NCI-H748 (cell line): ENCODE results near the gene AOC3.

ENCODE experiments used
- DNase-seq: peaks from one replicate; lab custom pipeline; 2025; ENCODE audit not compliant: unreplicated experiment; lab: John Stamatoyannopoulos, UW

The AOC3 gene, protein sequence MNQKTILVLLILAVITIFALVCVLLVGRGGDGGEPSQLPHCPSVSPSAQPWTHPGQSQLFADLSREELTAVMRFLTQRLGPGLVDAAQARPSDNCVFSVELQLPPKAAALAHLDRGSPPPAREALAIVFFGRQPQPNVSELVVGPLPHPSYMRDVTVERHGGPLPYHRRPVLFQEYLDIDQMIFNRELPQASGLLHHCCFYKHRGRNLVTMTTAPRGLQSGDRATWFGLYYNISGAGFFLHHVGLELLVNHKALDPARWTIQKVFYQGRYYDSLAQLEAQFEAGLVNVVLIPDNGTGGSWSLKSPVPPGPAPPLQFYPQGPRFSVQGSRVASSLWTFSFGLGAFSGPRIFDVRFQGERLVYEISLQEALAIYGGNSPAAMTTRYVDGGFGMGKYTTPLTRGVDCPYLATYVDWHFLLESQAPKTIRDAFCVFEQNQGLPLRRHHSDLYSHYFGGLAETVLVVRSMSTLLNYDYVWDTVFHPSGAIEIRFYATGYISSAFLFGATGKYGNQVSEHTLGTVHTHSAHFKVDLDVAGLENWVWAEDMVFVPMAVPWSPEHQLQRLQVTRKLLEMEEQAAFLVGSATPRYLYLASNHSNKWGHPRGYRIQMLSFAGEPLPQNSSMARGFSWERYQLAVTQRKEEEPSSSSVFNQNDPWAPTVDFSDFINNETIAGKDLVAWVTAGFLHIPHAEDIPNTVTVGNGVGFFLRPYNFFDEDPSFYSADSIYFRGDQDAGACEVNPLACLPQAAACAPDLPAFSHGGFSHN

DNA sequence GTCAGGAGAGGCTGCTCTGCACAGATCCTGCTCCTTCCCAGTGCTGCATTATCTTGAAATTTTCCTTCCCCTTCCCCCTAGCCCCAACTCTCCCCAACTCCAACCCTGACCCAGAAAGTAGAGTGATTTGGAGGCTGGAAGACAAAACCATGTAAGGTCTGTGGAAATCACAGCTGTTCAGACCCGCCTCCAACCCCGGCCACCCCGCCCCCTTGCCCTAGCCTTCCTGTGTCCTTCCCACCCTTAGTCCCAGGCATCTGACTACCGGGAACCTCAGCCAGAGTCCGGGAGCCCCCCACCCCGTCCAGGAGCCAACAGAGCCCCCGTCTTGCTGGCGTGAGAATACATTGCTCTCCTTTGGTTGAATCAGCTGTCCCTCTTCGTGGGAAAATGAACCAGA is at the start of gene AOC3:
AOC3 (plus strand) TSS at position 246 of the 400 bp plus-strand sequence; CDS start at position 391, 145 bp downstream.
- no peak for DNase-seq

DNA sequence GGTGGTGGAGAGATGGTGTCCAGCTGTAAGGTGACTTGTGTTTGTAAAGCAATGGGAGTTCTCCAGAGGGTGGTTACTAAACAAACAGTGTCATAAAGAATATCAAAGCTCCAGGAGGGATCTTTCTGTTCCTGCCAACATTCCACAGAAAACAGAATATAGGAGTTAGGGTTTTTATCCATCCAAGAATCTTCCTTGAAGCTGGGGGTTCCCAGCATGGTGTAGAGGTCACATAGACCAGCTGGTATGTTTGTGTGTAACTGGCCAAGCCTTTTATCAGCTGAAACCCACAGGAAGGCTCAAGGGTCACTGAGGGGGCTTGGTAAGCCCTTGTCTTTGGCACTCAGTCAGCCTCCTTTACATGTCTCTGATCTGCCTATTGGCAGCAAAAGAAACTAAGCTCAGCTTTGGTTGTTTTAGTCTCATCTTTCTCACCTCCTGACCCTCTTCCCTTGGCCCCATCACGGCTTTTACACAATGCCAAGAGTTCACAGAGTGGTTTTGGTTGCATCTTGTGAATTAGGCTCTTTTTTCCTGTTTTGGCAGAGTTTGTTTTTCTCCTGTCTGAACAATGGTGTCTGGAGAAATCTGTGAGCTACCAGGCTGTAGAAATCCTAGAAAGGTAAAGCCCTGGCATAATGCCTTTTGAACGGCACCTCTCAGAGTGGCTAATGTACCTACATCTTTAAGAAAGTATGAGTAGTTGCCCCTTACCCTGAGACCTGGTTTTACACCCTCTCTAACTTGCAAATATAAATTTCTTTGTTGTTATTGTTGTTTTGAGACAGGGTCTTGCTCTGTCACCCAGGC is 47.7 kb upstream of the AOC3 start:
- no peak for DNase-seq

DNA sequence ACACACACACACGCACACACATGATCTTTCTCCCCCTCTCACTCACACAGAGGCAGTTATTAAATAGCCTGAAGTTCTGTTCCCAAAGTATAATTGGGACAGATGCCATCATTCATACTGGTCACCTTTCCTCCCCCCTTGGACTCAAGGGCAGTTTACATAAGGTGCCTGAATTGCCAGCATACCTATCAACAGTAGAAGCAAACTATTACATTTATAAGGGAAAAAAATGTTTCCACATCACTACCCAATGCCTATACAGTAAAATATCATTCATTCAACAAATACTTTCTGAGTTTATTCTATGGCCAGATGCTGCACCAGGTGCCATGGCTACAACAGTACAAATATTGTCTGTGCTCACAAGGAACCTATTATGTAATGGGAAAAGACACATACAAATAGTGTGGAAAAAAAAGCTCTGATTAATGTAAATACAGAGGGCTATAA is 46.1 kb upstream of the AOC3 start:
- DNase-seq: peak; percentile 59

DNA sequence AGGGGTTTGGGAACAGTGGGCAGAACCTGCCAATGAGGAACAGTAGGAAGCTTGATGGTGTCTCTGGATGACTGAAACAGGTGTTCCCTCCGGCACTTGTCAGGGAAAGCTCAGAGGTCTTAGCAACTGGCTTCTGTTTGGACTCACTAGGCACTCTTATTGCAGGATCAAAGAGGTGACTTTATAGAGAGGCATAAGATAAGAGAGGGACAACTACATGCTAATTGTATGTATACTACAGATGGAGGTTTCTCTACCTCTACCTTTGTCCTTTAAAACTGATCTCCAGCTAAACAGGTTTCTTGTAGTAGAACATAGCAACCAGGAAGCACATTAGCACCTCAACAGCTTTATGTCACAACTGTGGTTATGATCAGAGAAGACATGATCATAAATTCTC is 44.8 kb upstream of the AOC3 start:
- no peak for DNase-seq

DNA sequence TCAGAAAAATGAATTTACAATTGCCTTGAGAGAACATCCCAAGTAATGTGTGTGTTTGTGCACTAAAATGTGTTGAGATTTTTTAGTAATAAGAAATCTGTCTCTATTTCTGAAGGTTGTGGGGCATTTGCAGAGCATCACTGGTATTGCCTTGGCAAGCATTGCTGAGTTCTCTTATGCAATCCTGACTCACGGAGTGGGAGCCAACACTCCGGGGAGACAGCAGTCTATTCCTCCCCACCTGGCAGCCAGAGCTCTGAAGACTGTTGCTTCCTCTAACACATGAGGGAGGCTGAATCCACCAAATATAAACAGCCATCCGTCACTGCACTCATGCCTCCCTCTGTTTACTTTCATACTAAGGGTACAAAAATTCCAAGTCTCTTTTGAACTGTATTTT is 41.7 kb upstream of the AOC3 start:
- DNase-seq: no peak

DNA sequence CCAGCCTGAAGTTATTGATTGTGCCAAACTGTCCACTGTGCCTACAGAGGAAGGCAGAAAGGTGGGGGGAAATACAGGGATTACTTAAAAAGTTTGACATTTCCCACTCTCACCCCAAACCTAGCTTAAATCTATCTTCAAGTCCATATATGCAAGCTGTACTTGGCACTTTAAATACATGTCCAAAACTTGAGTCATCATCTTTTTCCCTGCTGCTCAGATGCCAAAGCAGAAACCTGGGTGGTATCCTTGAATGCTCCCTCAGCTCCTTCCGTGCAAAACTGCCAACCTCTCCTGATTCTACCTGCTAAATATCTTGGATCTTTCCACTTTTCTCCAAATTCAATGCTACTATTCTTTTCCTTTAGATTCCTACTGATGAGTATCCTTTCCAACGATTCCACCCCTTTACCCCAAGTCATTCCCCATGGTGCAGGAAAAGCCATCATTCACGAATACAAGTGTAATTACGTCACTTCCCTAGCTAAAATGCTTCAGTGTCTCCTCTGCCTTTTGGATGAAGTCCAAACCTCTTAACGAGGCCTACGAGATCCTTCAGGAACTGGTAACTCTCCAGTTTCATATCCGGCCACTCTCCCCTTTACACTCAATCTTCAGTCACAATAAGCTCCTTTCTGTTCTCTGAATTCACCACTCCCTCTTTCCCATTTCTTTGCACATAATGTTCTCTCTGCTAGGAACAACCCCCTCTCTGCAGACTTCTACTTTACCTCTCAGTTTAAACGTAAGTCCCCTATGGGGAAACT is 36.2 kb upstream of the AOC3 start:
- no peak for DNase-seq

DNA sequence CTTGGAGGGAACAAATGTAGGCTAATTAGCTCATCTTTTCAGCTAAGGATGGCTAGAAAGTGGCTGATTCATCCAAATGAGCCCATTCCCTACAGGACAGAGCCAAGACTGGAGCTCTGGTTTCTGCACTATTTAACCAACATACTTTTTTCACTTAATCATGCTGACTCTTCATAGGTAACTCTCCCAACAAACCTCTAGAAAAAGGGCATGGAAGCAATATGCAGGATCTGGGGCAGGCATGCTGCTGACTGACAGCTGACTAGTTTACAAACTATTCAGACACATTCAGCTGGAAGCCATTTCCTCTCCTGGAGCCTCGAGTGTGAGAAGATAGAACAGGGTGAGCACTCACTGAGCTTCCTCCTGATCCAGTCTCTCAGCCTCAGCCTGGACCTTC is 33.1 kb upstream of the AOC3 start:
- no peak for DNase-seq

DNA sequence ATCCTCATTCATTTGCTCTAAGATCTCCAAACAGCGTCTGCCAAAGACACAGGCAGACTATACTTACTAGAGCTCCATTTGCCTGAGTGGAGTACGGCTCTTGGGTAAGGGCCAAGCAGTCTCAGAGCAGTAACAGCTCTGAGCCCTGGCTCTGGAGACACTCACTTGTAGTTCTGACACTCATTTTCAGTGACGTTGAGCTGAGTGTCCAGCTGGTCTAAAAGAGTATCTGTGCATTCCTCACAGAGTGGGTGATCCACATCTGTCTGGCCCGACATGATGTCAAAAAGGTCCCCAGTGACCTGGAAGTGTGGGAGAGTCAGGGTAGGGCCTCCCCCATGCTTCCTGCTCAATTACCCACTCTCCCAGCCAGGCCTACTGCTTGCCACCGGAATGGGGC is 32.6 kb upstream of the AOC3 start:
- no peak for DNase-seq

DNA sequence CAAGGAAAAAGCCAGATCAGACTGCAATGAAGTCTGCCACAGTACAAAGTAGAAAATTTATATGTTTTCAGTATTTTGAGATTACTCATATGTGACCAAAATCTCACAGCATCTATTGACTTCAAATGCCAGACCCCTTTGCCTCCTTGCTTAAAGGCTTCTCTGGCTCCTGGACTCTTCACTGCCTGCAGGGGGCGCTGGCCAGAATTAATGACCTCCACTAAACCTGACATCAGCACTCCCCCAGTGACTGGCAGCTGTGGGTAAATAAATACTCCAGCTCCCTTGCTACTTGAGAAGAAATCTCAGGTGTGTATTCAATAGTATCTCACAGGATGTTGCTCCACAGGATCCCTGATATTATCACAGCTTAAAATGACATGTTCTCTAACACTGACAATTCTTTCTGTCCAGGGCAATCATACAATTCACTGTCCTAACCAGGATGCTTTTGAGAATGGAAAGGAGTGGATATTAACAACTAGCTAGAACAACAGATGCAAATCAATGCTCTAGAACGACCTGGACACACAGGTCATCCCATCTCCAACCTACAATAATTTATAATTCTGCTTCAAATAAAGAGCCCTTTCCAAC is 31.0 kb upstream of the AOC3 start:
- DNase-seq: peak; percentile 79

DNA sequence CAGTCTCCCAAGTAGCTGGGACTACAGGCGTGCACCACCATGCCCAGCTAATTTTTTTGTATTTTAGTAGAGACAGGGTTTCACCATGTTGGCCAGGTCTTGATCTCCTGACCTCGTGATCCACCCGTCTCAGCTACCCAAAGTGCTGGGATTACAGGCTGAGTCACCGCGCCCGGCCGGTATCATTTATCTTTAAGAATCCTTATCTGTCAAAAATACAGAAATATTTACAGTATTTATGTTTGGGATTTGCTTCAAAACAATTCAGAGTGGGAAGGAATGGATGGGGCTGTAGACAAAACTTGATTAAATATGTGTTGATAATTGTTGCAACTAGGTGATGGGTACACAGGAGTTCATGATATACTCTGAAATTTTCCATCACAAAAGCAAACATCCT is 29.8 kb upstream of the AOC3 start:
- no peak for DNase-seq

DNA sequence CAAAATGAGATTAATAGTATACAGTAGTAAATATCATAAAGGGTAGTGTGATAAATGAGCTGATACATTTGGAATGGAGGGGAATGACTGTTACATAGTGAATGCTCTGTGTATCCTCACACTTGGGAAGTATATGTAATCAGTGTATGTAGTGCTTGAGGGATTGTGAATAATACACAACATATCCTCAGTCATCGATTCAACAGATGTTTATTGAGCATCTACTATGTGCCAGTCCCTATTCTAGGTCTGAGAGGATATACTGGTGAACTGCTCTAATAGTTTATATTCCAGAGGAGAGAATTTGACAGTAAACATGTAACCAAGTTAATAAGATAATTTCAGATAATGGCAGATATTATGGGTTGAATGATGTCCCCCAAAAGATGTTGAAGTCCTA is 23.5 kb upstream of the AOC3 start:
- no peak for DNase-seq

DNA sequence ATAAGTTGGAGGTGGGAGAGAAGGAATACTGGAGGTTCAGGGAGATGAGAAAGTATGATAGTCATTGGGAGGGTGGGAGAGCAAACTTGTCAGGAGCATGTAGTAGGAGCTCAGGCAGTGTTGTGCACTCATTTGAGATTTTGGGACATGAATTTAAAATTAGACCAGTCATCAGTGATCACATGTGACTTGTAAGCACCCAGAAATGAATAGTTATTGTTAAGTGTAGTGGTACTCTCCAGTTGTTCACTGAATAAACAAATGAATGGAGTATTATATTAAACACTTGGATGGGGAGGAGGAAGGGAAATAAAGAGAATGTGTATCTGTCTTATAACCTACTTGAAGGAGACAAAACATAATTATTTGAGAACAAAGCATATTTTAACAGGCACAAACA is 20.0 kb upstream of the AOC3 start:
- DNase-seq: no peak

DNA sequence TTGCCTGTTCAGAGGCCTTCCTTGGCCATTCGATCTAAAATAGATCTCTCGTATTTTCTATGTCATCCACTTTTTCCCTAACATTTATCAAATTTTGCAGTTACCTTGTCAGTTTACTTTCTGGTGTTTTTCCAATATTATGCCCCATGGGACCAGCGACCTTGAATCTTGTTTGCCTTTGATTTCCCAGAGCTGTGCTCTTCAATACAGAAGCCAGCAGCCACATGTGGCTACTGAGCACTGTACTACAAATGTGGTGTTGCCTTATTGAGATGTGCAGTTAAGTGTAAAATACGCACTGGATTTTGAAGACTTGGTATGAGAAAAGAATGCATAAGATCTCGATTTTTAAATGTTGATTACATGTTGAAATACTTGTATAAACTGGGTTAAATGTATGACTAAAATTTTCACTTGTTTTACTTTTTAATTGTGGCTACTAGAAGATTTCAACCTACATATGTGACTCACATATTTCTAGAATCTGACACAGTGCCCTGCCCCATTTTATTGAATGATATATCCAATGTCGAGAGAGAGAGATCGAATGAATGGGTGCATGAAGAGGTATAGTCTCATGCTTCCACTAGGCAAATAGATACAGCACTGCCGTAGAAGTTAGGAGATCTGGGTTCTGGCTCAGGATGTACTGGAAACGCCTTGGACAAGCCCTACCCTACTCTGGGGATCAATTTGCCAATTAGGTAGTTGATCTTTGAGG is 18.6 kb upstream of the AOC3 start:
- peak; percentile 57 for DNase-seq

DNA sequence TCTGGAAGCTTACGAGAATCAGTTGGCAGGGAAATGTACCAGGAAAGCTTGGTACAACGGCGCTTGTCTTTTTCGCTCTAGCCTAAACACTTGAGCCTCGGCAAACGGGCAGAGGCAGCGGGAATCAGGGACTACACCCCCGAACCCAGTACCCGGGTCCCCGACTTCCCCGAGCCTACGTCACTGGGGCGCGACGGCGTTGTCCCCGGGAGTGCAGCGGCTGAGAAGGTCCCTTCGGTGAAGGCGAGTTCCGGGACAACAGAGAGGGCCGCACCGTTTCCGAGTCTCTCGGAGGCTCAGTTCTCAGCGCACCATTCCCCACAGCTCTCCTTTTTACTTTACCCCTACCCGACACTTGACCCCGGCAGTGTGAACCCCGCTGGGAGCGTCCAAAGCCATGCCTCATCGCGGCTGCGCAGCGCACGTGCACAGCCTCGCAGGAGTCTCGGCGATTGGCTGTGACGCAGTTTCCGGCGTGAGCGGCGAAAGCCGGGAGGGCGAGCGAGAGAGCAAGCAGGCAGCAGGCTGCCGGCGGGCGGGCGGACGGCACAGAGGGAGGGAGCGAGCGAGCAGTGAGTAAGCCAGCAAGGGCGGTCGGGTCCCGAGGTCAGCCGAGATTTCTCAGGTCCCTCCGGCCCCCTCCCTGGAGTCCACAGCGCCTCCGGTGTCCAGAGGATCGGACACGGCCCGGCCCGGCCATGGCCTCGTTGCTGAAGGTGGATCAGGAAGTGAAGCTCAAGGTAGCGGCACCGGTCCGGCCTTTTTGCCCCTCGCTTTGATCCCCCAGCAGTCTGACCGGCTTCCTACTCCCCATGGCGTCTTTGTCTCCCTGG is 17.8 kb upstream of the AOC3 start, which contains the start of gene PSME3:
PSME3 (plus strand) TSS at position 464 of the 833 bp plus-strand sequence; CDS start at position 699, 235 bp downstream.
- peak; percentile 91 for DNase-seq

DNA sequence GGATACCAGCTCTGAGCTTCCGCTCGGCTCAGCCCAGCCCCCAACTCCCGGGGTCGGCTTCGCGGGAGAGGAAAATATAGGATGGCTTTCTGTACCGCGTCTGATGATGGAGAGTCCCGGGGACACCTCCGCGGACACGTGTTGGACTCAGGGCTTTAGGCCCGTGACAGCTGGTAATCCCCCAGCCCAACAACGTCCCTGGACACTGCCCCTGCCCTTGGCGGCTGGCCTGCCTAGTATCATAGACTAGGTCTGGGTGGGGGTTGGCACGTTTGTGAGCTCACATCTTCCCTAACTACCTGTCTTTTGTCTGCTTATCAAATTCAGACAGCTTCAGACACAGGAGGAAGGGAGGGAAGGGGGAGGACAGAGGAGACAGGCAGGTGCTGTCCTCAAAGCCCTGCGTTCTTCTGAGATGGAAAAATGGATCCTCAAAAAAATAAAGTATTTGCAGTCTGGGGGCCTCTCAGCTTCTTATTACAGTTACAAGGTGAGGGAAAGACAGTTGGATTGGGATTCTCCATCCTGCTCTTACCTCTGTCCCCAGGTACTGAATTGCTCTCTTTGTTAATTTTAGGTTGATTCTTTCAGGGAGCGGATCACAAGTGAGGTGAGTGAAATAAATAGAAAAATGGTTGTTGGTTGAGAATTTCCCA is 17.1 kb upstream of the AOC3 start:
- no peak for DNase-seq

DNA sequence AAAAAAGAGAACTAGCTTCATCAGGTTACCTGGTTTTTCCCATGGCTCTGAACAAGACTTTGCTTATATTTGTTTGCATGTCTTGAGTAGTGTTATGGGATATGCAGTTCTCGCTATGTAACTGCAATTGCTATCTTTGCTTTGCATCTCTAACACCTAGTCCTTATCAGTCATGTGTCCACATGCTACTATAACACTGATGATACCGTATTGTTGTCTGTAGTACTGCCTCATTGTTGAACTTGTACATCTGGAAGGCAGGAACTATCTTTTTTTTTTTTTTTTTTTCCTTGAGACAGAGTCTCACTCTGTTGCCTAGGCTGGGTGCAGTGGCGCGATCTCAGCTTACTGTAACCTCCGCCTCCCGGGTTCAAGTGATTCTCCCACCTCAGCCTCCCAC is 15.3 kb upstream of the AOC3 start:
- no peak for DNase-seq

DNA sequence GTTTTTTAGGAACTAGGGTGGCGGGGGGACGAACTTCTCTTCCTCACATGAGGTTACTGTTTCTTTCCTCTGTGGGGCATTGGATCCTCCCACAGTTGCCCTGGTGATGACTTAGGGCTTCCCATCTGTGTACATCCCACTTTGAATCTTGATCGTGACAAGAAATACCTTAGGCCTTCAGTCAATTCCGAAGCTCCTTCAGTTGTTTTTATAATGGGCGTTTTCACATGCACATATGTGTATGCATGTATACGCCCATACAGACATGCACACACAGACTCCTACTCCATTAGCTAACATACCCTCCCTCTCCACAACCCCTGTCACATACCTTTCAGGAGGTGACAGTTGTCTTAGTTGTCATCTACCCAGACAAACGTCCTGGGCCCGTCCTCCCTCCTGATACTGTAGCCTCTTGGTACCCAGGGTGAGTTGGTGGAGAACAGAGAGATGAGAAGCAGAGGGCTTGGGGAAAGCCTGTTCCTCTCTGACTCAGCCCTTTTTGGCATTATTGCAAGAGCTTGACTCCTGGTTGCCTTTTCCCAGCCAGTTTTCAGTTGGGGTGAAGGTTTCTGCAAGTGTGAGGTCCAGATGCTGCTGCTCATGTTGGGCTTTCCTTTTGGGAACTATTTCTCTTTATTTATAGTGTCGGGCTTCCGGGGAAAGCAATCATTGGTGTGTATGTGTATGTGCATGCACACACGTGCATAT is 8.9 kb upstream of the AOC3 start:
- DNase-seq: no peak
